NCI-H1694 treated with DMSO at 0.1 percent for 48 hours (cell line): ENCODE measurements around the gene GPATCH2.

Source experiments
- DNase-seq: peaks from one replicate; lab custom pipeline; 2025; lab: John Stamatoyannopoulos, UW

Gene GPATCH2

GRCh38 chr1:217630711-217631591 lies at the start of gene GPATCH2, which contains the start of gene SPATA17:
Gene GPATCH2, minus strand, starts transcription at chr1:217631090. Its CDS starts 119 bp downstream, at chr1:217630971.
Gene SPATA17, plus strand, starts transcription at chr1:217631344. Its CDS starts 35 bp downstream, at chr1:217631379.
- peak; percentile 98 for DNase-seq

GRCh38 chr1:217674028-217674729 lies 43.3 kb upstream of the GPATCH2 start:
- no peak for DNase-seq

GRCh38 chr1:217673387-217673786 lies 42.5 kb upstream of the GPATCH2 start:
- no peak for DNase-seq

GRCh38 chr1:217668351-217668940 lies 37.6 kb upstream of the GPATCH2 start:
- no peak for DNase-seq

- DNase-seq: no peak
Measured at GRCh38 chr1:217661407-217661806, 30.5 kb upstream of the GPATCH2 start.

- DNase-seq: no peak
Measured at GRCh38 chr1:217660353-217661062, 29.6 kb upstream of the GPATCH2 start.

GRCh38 chr1:217650674-217651073 lies 19.8 kb upstream of the GPATCH2 start:
- DNase-seq: no peak

GRCh38 chr1:217647791-217648190 lies 16.9 kb upstream of the GPATCH2 start:
- DNase-seq: no peak

GRCh38 chr1:217642455-217642854 lies 11.6 kb upstream of the GPATCH2 start:
- DNase-seq: no peak

- no peak for DNase-seq
Measured at GRCh38 chr1:217627431-217627830, 3.5 kb downstream of the GPATCH2 start.

GRCh38 chr1:217626321-217626720 lies 4.6 kb downstream of the GPATCH2 start:
- no peak for DNase-seq

GRCh38 chr1:217622042-217622441 lies 8.8 kb downstream of the GPATCH2 start:
- DNase-seq: no peak

- no peak for DNase-seq
Measured at GRCh38 chr1:217620814-217621213, 10.1 kb downstream of the GPATCH2 start.

GRCh38 chr1:217617126-217617525 lies 13.8 kb downstream of the GPATCH2 start:
- DNase-seq: no peak

GRCh38 chr1:217614200-217614712 lies 16.6 kb downstream of the GPATCH2 start:
- no peak for DNase-seq

GRCh38 chr1:217605390-217605789 lies 25.5 kb downstream of the GPATCH2 start:
- no peak for DNase-seq

- no peak for DNase-seq
Measured at GRCh38 chr1:217602380-217602779, 28.5 kb downstream of the GPATCH2 start.

- no peak for DNase-seq
Measured at GRCh38 chr1:217599154-217599553, 31.7 kb downstream of the GPATCH2 start.

- DNase-seq: no peak
Measured at GRCh38 chr1:217590598-217590997, 40.3 kb downstream of the GPATCH2 start.

GRCh38 chr1:217586586-217586985 lies 44.3 kb downstream of the GPATCH2 start:
- DNase-seq: no peak

GRCh38 chr1:217585577-217585976 lies 45.3 kb downstream of the GPATCH2 start:
- DNase-seq: no peak
